ENCODE data around the gene SEPTIN14. TPM values are rescaled to one million over a fixed set of nuclear protein-coding genes. Genes with fewer than 3 reads are reported as not detected.
"Not testable (repeated sequence)": the region's sequence is repeated elsewhere in the genome, so short reads cannot be mapped to it uniquely, and the experiment has no call there.

The SEPTIN14 gene
- total RNA-seq, 1 experiment from 2014 or later, result not detected

DNA sequence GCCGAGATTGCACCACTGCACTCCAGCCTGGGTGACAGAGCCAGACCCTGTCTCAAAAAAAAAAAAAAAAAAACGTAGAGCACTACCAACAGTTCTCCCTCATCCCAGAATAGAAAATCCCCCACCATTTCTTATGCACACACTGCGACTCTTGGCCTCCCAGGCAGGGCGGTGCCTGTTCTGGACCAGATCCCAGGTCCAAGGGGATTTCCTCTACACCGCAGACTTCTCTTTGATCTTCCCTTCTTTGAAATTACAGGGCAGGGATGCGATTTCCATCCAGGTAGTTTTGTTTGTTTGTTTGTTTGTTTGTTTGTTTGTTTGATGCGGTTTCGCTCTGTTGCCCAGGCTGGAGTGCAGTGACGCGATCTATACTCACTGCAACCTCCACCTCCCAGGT lies 91.8 kb downstream of the SEPTIN14 start:
- H3K4me2 ChIP-seq (ENCODE audit: insufficient read depth, insufficient read length, low read length), result no peak overlapping the region
- peaks cover 34 to 78% of the 10 kb centered on the region in 2 experiments for H3K9me3 Mint-ChIP-seq
- no peak overlapping the region for H3K27ac Mint-ChIP-seq
- no peak overlapping the region for H3K23ac ChIP-seq (ENCODE audit: insufficient read length, low read depth, low read length)
- no peak overlapping the region for H2BK120ac ChIP-seq (ENCODE audit: low read depth, low read length, poor library complexity, severe bottlenecking)
- H2BK20ac ChIP-seq (ENCODE audit: low read depth, low read length, poor library complexity, severe bottlenecking), result no peak overlapping the region
- H2AK5ac ChIP-seq (ENCODE audit: insufficient read length, low read length), result no peak overlapping the region
- no peaks in the 10 kb centered on the region for H4K20me1 ChIP-seq (ENCODE audit: control insufficient read depth, insufficient read depth, insufficient read length)
- H3K36me3 Mint-ChIP-seq (ENCODE audit: insufficient read depth in 1 of 3, low read depth in 3 of 3), result peaks cover 0 to 13% (median 0%) of the 10 kb centered on the region in 3 experiments; a peak in 2 of 7 replicates
- H3K9ac ChIP-seq (ENCODE audit: extremely low read depth, insufficient read length, low read length), result no peak overlapping the region
- H3K79me2 ChIP-seq (ENCODE audit: insufficient read depth, low read length), result no peaks in the 10 kb centered on the region
- H3K27me3 Mint-ChIP-seq (ENCODE audit: low read depth), result peaks cover 2% of the 10 kb centered on the region; the same call in 1 of the 2 replicates
- no peaks in the 10 kb centered on the region for H3K4me1 Mint-ChIP-seq
- TF ChIP-seq, protein P1, sequence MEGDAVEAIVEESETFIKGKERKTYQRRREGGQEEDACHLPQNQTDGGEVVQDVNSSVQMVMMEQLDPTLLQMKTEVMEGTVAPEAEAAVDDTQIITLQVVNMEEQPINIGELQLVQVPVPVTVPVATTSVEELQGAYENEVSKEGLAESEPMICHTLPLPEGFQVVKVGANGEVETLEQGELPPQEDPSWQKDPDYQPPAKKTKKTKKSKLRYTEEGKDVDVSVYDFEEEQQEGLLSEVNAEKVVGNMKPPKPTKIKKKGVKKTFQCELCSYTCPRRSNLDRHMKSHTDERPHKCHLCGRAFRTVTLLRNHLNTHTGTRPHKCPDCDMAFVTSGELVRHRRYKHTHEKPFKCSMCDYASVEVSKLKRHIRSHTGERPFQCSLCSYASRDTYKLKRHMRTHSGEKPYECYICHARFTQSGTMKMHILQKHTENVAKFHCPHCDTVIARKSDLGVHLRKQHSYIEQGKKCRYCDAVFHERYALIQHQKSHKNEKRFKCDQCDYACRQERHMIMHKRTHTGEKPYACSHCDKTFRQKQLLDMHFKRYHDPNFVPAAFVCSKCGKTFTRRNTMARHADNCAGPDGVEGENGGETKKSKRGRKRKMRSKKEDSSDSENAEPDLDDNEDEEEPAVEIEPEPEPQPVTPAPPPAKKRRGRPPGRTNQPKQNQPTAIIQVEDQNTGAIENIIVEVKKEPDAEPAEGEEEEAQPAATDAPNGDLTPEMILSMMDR (conservative IDR thresholded peaks at IDR 0.05), result no peak
- no peaks in the 10 kb centered on the region for H3K4me1 ChIP-seq (ENCODE audit: insufficient read depth, low read length)
- no peak overlapping the region for H3K4ac ChIP-seq (ENCODE audit: low read depth, low read length)
- H2BK12ac ChIP-seq (ENCODE audit: insufficient read length, low read depth, low read length), result no peak overlapping the region
- H4K8ac ChIP-seq (replicated peaks; ENCODE audit: insufficient read length, low read depth, low read length), result no peak overlapping the region
- H3K14ac ChIP-seq (ENCODE audit: insufficient read depth, low read length), result no peak overlapping the region
- H4K91ac ChIP-seq (ENCODE audit: insufficient read length, low read depth, low read length), result no peak overlapping the region
- no peaks in the 10 kb centered on the region for H3K9me3 ChIP-seq (ENCODE audit: control insufficient read depth, low read depth, low read length)
- no peaks in the 10 kb centered on the region for H3K27me3 ChIP-seq (ENCODE audit: insufficient read depth, low read length)
- H2BK15ac ChIP-seq (ENCODE audit: low read depth, low read length), result no peak overlapping the region
- no peak overlapping the region for H2AFZ ChIP-seq (ENCODE audit: low read length)
- H3T11ph ChIP-seq (ENCODE audit: low read length), result no peak overlapping the region
- no peak overlapping the region for H3K4me3 Mint-ChIP-seq
- WGBS (ENCODE audit: extremely low coverage, insufficient read length, low lambda C conversion rate), result no CpG with 5 or more reads among the region's 10 CpGs
- H3K18ac ChIP-seq (ENCODE audit: insufficient read length, low read depth, low read length), result no peak overlapping the region
- no peak overlapping the region for H2BK5ac ChIP-seq (ENCODE audit: insufficient read length, low read length)
- H3K79me1 ChIP-seq (ENCODE audit: insufficient read depth, low read depth, low read length, poor library complexity, severe bottlenecking), result no peaks in the 10 kb centered on the region
- H3K56ac ChIP-seq (ENCODE audit: insufficient read length, low read depth, low read length), result no peak overlapping the region
- H4K5ac ChIP-seq (ENCODE audit: insufficient read length, low read depth, low read length), result no peak overlapping the region
- H3K27ac ChIP-seq (ENCODE audit: insufficient read length, low read depth, low read length), result no peak overlapping the region
- DNase-seq, result no peak
- H3K23me2 ChIP-seq (ENCODE audit: insufficient read length, low read depth, low read length, poor library complexity, severe bottlenecking), result no peaks in the 10 kb centered on the region

DNA sequence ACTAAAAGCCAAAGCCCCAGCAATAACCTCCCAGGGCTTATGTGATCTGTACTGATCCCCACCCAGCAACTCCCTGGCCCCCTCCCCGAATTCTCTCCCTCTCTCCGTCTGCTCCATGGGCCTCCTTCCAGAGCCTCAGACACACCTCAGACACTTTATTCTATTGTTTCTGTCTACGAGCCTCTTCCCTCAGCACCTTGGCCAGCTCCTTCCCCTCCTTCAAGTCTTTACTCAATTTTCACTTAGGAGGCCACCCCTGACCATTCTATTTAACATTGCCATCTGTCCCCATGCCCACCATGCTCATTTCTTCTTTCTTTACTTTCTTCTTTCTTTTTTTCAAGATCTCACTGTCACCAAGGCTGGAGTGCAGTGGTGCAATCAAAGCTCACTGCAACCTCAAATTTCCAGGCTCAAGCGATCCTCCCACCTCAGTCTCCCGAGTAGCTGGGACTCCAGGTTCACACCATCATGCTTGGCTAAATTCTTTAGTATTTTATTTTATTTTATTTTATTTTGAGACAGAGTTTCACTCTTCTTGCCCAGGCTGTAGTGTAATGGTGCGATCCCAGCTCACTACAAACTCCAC lies 109.2 kb downstream of the SEPTIN14 start:
- H3K4me2 ChIP-seq (ENCODE audit: insufficient read depth, insufficient read length, low read length); H4K5ac ChIP-seq (ENCODE audit: insufficient read length, low read depth, low read length); H2AFZ ChIP-seq (ENCODE audit: low read length); H3K4me3 Mint-ChIP-seq; H3K4me1 ChIP-seq (ENCODE audit: insufficient read depth, low read length); H2BK12ac ChIP-seq (ENCODE audit: insufficient read length, low read depth, low read length); H3K14ac ChIP-seq (ENCODE audit: insufficient read depth, low read length); H2BK120ac ChIP-seq (ENCODE audit: low read depth, low read length, poor library complexity, severe bottlenecking); H3K27ac Mint-ChIP-seq; H3K27ac ChIP-seq (ENCODE audit: insufficient read length, low read depth, low read length); H2BK5ac ChIP-seq (ENCODE audit: insufficient read length, low read length); H4K20me1 ChIP-seq (ENCODE audit: control insufficient read depth, insufficient read depth, insufficient read length); H4K91ac ChIP-seq (ENCODE audit: insufficient read length, low read depth, low read length); H3K9ac ChIP-seq (ENCODE audit: extremely low read depth, insufficient read length, low read length); H3K79me2 ChIP-seq (ENCODE audit: insufficient read depth, low read length); H3K56ac ChIP-seq (ENCODE audit: insufficient read length, low read depth, low read length); H2AK5ac ChIP-seq (ENCODE audit: insufficient read length, low read length); DNase-seq; H3K79me1 ChIP-seq (ENCODE audit: insufficient read depth, low read depth, low read length, poor library complexity, severe bottlenecking); H3K4ac ChIP-seq (ENCODE audit: low read depth, low read length); H3K4me1 Mint-ChIP-seq; H3K9me3 ChIP-seq (ENCODE audit: control insufficient read depth, low read depth, low read length); H3K18ac ChIP-seq (ENCODE audit: insufficient read length, low read depth, low read length); H2BK20ac ChIP-seq (ENCODE audit: low read depth, low read length, poor library complexity, severe bottlenecking); H3K36me3 Mint-ChIP-seq (ENCODE audit: insufficient read depth in 1 of 3, low read depth in 3 of 3); H4K8ac ChIP-seq (replicated peaks; ENCODE audit: insufficient read length, low read depth, low read length); H3K23me2 ChIP-seq (ENCODE audit: insufficient read length, low read depth, low read length, poor library complexity, severe bottlenecking); H3K23ac ChIP-seq (ENCODE audit: insufficient read length, low read depth, low read length); H2BK15ac ChIP-seq (ENCODE audit: low read depth, low read length); H3T11ph ChIP-seq (ENCODE audit: low read length); H3K27me3 Mint-ChIP-seq (ENCODE audit: low read depth); H3K27me3 ChIP-seq (ENCODE audit: insufficient read depth, low read length): not testable (repeated sequence)
- peaks cover 11 to 53% of the 10 kb centered on the region in 2 experiments for H3K9me3 Mint-ChIP-seq
- WGBS (ENCODE audit: extremely low coverage, insufficient read length, low lambda C conversion rate), result no CpG with 5 or more reads among the region's 6 CpGs
